Spleen (tissue), 11 donors: Measurements from ENCODE around the gene BID. TPM values are rescaled to one million over a fixed set of nuclear protein-coding genes. Genes with fewer than 3 reads are reported as not detected.
A peak's percentile ranks its signal among the peaks of the same experiment; 100 is the strongest.

Experiments used
- DNase-seq: peaks from one replicate; pipeline ENCODE4 v3.0.0-alpha.2; 2020
- H3K27ac ChIP-seq, 8 donors: fragments of 200-600 bp; sonication (generic) in 7 of 8; 1 replicate in 4 of 8; 2 replicates in 4 of 8; pipeline versions ENCODE4 v1.5.0 to v1.8.0; 2016 to 2021; ENCODE audit warnings: inconsistent platforms in 4 of 8, mild to moderate bottlenecking in 4 of 8, moderate library complexity in 1 of 8
- H3K27me3 ChIP-seq, 7 donors: fragments of 200-600 bp; sonication (generic) in 6 of 7; replicated peaks in 1 of 7; 1 replicate in 4 of 7; 2 replicates in 3 of 7; pipeline versions ENCODE4 v1.5.0 to v1.8.0; 2016 to 2021; ENCODE audit warnings: inconsistent platforms in 3 of 7, mild to moderate bottlenecking in 1 of 7
- H3K36me3 ChIP-seq, 6 donors: fragments of 200-600 bp; sonication (generic) in 5 of 6; 1 replicate in 4 of 6; 2 replicates in 2 of 6; pipeline versions ENCODE4 v1.5.0 to v1.8.0; 2016 to 2021; ENCODE audit warnings: inconsistent platforms in 2 of 6
- H3K4me1 ChIP-seq, 6 donors: fragments of 200-600 bp; sonication (generic) in 5 of 6; 1 replicate in 3 of 6; 2 replicates in 3 of 6; pipeline versions ENCODE4 v1.5.0 to v1.8.0; 2016 to 2021; ENCODE audit warnings: inconsistent platforms in 3 of 6
- H3K4me3 ChIP-seq, 8 donors: fragments of 200-600 bp; sonication (generic) in 7 of 8; 1 replicate in 4 of 8; 2 replicates in 4 of 8; pipeline versions ENCODE4 v1.5.0 to v1.8.0; 2016 to 2021; ENCODE audit warnings: inconsistent platforms in 4 of 8, mild to moderate bottlenecking in 4 of 8, moderate library complexity in 2 of 8
- H3K9me3 ChIP-seq, 8 donors: fragments of 200-600 bp; sonication (generic) in 7 of 8; 1 replicate in 4 of 8; 2 replicates in 4 of 8; pipeline versions ENCODE4 v1.5.0 to v1.8.0; 2016 to 2021; ENCODE audit warnings: inconsistent platforms in 4 of 8
- POLR2A ChIP-seq, 3 donors: fragments of 450-650 bp; IDR thresholded peaks; one replicate each; pipeline ENCODE4 v1.5.1; 2017; ENCODE audit warnings: antibody characterized with exemption in 3 of 3, mild to moderate bottlenecking in 1 of 3
- POLR2AphosphoS5 ChIP-seq, 3 donors: sonication (generic); formaldehyde crosslinking; IDR thresholded peaks; one replicate each; pipeline ENCODE4 v1.5.1; 2017; ENCODE audit warnings: antibody characterized with exemption in 3 of 3
- WGBS, 5 donors: extraction: QIAGEN DNeasy Blood & Tissue Kit in 3 of 5; methylation state at CpG; one replicate each; pipeline versions ENCODE4 v1.1.5 to v1.1.7; 2013 to 2018; 5-methylcytosine and 5-hydroxymethylcytosine counted together
- intact Hi-C: fragments of 100-400 bp; cut with DNase I; formaldehyde crosslinking; loops from one replicate; pipeline ENCODE4 v1.15.0; 2023; ENCODE audit warnings: low total_unique reads
- polyA plus RNA-seq, 3 donors: library from polyadenylated mRNA; stranded (reverse); fragments of 200-250 nt; gene quantifications; one replicate each; pipeline ENCODE4 v1.2.1, GENCODE V29; 2013
- total RNA-seq, 7 donors: library from RNA; depleted of rRNA in 3 of 7; stranded (reverse); fragments of >200 nt in 3 of 7; fragmentation: NEBNext Ultra II Directional in 4 of 7; extraction: Animal tissue kit (Norgen Biotek cat#: 25700) in 4 of 7; gene quantifications; one replicate each; pipeline versions ENCODE4 v1.1.0 to v1.2.1, GENCODE V29; 2016 to 2021
- TF ChIP-seq, protein P1 (sequence below), 11 experiments: fragments of 200-600 bp in 7 of 11; fragments of 450-650 bp in 4 of 11; sonication (generic) in 4 of 11; IDR thresholded peaks in 8 of 11; conservative IDR thresholded peaks in 3 of 11; 1 replicate in 7 of 11; 2 replicates in 4 of 11; pipeline versions ENCODE4 v1.4.0 to v1.8.0; 2016 to 2021; ENCODE audit warnings: antibody characterized with exemption in 11 of 11, inconsistent platforms in 4 of 11, mild to moderate bottlenecking in 1 of 11
- donor health status: healthy with polysubstance abuse.
- donor health status: DM: no; HTN: no; CAD: no; lungs with moderate emphysema.
- donor health status: DM: no; HTN: no; CAD: no.
- donor health status: Bipolar disorder and iron deficiency.
- donor health status: healthy.
- donor health status: DM: no; HTN: no; CAD: no.
- donor health status: DM: yes; HTN: yes; CAD: no.

BID gene
- total and polyA plus RNA-seq, 10 donors = 37.7 to 73.4 (median 49.3) TPM

GRCh38 chr22:17814084-17814483 is 39.8 kb upstream of the BID start:
- 81 to 90% (median 87%) methylated on average over 6 of the region's 6 CpGs for WGBS, 5 donors
- intact Hi-C loops = no loop called here
- Histone ChIP-seq H3K27ac (no peak overlapping the region), H3K36me3 (peaks cover 0 to 100% (median 83%) of the 10 kb centered on the region in 6 donors), H3K4me3 (no peak overlapping the region), H3K27me3 (no peaks in the 10 kb centered on the region), H3K4me1 (no peaks in the 10 kb centered on the region), H3K9me3 (no peaks in the 10 kb centered on the region)
- DNase-seq = no peak
- TF ChIP-seq, protein P1, sequence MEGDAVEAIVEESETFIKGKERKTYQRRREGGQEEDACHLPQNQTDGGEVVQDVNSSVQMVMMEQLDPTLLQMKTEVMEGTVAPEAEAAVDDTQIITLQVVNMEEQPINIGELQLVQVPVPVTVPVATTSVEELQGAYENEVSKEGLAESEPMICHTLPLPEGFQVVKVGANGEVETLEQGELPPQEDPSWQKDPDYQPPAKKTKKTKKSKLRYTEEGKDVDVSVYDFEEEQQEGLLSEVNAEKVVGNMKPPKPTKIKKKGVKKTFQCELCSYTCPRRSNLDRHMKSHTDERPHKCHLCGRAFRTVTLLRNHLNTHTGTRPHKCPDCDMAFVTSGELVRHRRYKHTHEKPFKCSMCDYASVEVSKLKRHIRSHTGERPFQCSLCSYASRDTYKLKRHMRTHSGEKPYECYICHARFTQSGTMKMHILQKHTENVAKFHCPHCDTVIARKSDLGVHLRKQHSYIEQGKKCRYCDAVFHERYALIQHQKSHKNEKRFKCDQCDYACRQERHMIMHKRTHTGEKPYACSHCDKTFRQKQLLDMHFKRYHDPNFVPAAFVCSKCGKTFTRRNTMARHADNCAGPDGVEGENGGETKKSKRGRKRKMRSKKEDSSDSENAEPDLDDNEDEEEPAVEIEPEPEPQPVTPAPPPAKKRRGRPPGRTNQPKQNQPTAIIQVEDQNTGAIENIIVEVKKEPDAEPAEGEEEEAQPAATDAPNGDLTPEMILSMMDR (IDR thresholded peaks at IDR 0.05 in 8 of 11, conservative IDR thresholded peaks at IDR 0.05 in 3 of 11) = no peak
- no peak for TF ChIP-seq POLR2AphosphoS5 (IDR thresholded peaks at IDR 0.05)
- no peak for TF ChIP-seq POLR2A (IDR thresholded peaks at IDR 0.05)

- H3K27me3 ChIP-seq = no peaks in the 10 kb centered on the region
- no peaks in the 10 kb centered on the region for H3K4me1 ChIP-seq
- H3K9me3 ChIP-seq = no peaks in the 10 kb centered on the region
- DNase-seq = no peak
- H3K4me3 ChIP-seq = no peak overlapping the region
- H3K27ac ChIP-seq = no peak overlapping the region
- TF ChIP-seq, protein P1 (IDR thresholded peaks at IDR 0.05 in 8 of 11, conservative IDR thresholded peaks at IDR 0.05 in 3 of 11) = no peak
- TF ChIP-seq POLR2AphosphoS5 (IDR thresholded peaks at IDR 0.05) = no peak
- TF ChIP-seq POLR2A (IDR thresholded peaks at IDR 0.05) = no peak
- WGBS, 5 donors = 92 to 95% (median 94%) methylated on average over 4 of the region's 4 CpGs
- peaks cover 0 to 100% (median 82%) of the 10 kb centered on the region in 6 donors for H3K36me3 ChIP-seq
- intact Hi-C loops = no loop called here
These were observed 36.9 kb upstream of the BID start for GRCh38 chr22:17811119-17811518.

GRCh38 chr22:17810570-17811116 is 36.4 kb upstream of the BID start:
- intact Hi-C loops = no loop called here
- TF ChIP-seq, protein P1 (IDR thresholded peaks at IDR 0.05 in 8 of 11, conservative IDR thresholded peaks at IDR 0.05 in 3 of 11) = no peak
- TF ChIP-seq POLR2A (IDR thresholded peaks at IDR 0.05) = no peak
- peak in 1 of 3 donors; percentile 12 for TF ChIP-seq POLR2AphosphoS5 (IDR thresholded peaks at IDR 0.05)

GRCh38 chr22:17808693-17809403 is 34.6 kb upstream of the BID start:
- Histone ChIP-seq H3K27ac (no peak overlapping the region), H3K4me3 (no peak overlapping the region), H3K36me3 (peaks cover 0 to 100% (median 85%) of the 10 kb centered on the region in 6 donors), H3K9me3 (no peaks in the 10 kb centered on the region), H3K4me1 (no peaks in the 10 kb centered on the region), H3K27me3 (no peaks in the 10 kb centered on the region)
- DNase-seq = no peak
- TF ChIP-seq POLR2A (IDR thresholded peaks at IDR 0.05) (no peak), POLR2AphosphoS5 (IDR thresholded peaks at IDR 0.05) (no peak)
- TF ChIP-seq, protein P1 (IDR thresholded peaks at IDR 0.05 in 8 of 11, conservative IDR thresholded peaks at IDR 0.05 in 3 of 11) = no peak
- WGBS, 5 donors = 85 to 91% (median 88%) methylated on average over 24 to 25 of the region's 25 CpGs
- intact Hi-C loops = no loop called here

More at GRCh38 chr22:17810570-17811116, 36.4 kb upstream of the BID start:
- Histone ChIP-seq H3K4me3 (no peak overlapping the region), H3K27me3 (no peaks in the 10 kb centered on the region), H3K9me3 (no peaks in the 10 kb centered on the region), H3K4me1 (no peaks in the 10 kb centered on the region), H3K27ac (no peak overlapping the region), H3K36me3 (peaks cover 0 to 100% (median 82%) of the 10 kb centered on the region in 6 donors)
- no peak for DNase-seq
- 89 to 95% (median 93%) methylated on average over 12 of the region's 12 CpGs for WGBS, 5 donors
